Body of pancreas (tissue), 4 donors: ENCODE measurements around the gene PALLD. TPM values are rescaled to one million over a fixed set of nuclear protein-coding genes. Genes with fewer than 3 reads are reported as not detected.

Experiments used
- ATAC-seq: fragments of 150-250 bp; one replicate; pipeline ENCODE4 v1.9.1; 2016
- DNase-seq, 4 donors: peaks; one replicate each; pipeline ENCODE4 v3.0.0-alpha.2; 2019
- H3K27ac ChIP-seq, 4 donors: fragments of 200-600 bp; sonication (generic); 1 replicate in 3 of 4; 2 replicates in 1 of 4; pipeline versions ENCODE4 v1.5.1 to v1.6.1; 2016 to 2019; ENCODE audit warnings: mild to moderate bottlenecking in 1 of 4, mixed read lengths in 1 of 4, moderate library complexity in 1 of 4
- H3K27me3 ChIP-seq, 2 donors: fragments of 200-600 bp; sonication (generic); one replicate each; pipeline ENCODE4 v1.6.0; 2016; ENCODE audit warnings: mild to moderate bottlenecking in 1 of 2
- H3K36me3 ChIP-seq, 2 donors: fragments of 200-600 bp; sonication (generic); replicated peaks in 1 of 2; 2 replicates each; pipeline ENCODE4 v1.5.1; 2016; ENCODE audit warnings: low read depth in 2 of 2; ENCODE audit not compliant: insufficient read depth in 1 of 2
- H3K4me1 ChIP-seq: fragments of 200-600 bp; sonication (generic); one replicate; pipeline ENCODE4 v1.6.0; 2016
- H3K4me3 ChIP-seq, 2 donors: fragments of 200-600 bp; sonication (generic); 1 replicate in 1 of 2; 2 replicates in 1 of 2; pipeline ENCODE4 v1.5.1; 2016 to 2019
- H3K9me3 ChIP-seq, 3 donors: fragments of 200-600 bp; sonication (generic); 1 replicate in 2 of 3; 2 replicates in 1 of 3; pipeline ENCODE4 v1.5.1; 2016
- POLR2A ChIP-seq, 3 donors: fragments of 450-650 bp; IDR thresholded peaks; one replicate each; pipeline ENCODE4 v1.6.1; 2016; ENCODE audit warnings: antibody characterized with exemption in 3 of 3, mild to moderate bottlenecking in 2 of 3
- WGBS, 2 donors: methylation state at CpG; one replicate each; pipeline ENCODE4 v1.1.5; 2017; 5-methylcytosine and 5-hydroxymethylcytosine counted together
- intact Hi-C: fragments of 100-400 bp; cut with DNase I; formaldehyde crosslinking; loops from one replicate; pipeline ENCODE4 v1.15.1; 2023
- total RNA-seq, 2 donors: library from RNA; depleted of rRNA; stranded (reverse); fragments of >200 nt; gene quantifications; one replicate each; pipeline ENCODE4 v1.1.0, GENCODE V29; 2016
- TF ChIP-seq, protein P1 (sequence below), 7 experiments: fragments of 450-650 bp in 4 of 7; fragments of 200-600 bp in 3 of 7; sonication (generic) in 3 of 7; IDR thresholded peaks; one replicate each; pipeline ENCODE4 v1.5.1; 2016 to 2019; ENCODE audit warnings: antibody characterized with exemption in 7 of 7

Gene PALLD
- total RNA-seq, 2 donors from 2014 or later = 46.8 to 52.4 TPM

DNA sequence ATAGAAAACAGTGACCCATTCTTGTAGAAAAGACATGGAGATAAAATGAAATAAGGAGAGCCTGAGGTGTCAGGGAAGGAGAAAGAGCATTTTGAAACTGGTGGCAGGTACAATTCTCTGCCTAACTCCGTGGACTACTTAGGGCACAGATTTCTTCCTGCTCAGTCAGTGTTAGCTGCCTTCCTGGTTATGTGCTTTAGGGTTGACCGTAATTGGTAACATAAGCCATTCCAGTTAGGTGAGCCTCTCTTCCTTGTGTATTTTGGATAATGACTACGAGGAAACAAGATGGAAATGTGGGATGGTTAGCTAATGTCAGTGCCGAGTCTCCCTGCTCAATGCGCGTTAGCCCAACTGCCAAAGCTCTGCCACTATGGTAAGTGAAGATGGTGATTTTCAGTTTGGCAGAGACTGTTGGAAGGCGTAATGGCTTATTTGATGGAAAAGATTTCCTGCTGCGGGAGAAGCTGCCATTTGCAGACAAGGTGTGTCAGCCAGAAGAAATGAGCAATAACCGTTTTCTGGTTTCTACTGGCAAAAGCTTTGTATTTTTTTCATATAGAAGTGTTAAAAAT is 339.1 kb downstream of the PALLD start:
- ATAC-seq (no peak), DNase-seq (no peak)
- no peak for TF ChIP-seq POLR2A (IDR thresholded peaks at IDR 0.05)
- TF ChIP-seq, protein P1, sequence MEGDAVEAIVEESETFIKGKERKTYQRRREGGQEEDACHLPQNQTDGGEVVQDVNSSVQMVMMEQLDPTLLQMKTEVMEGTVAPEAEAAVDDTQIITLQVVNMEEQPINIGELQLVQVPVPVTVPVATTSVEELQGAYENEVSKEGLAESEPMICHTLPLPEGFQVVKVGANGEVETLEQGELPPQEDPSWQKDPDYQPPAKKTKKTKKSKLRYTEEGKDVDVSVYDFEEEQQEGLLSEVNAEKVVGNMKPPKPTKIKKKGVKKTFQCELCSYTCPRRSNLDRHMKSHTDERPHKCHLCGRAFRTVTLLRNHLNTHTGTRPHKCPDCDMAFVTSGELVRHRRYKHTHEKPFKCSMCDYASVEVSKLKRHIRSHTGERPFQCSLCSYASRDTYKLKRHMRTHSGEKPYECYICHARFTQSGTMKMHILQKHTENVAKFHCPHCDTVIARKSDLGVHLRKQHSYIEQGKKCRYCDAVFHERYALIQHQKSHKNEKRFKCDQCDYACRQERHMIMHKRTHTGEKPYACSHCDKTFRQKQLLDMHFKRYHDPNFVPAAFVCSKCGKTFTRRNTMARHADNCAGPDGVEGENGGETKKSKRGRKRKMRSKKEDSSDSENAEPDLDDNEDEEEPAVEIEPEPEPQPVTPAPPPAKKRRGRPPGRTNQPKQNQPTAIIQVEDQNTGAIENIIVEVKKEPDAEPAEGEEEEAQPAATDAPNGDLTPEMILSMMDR (IDR thresholded peaks at IDR 0.05) = no peak
- no peaks in the 10 kb centered on the region for H3K9me3 ChIP-seq
- 86 to 91% methylated on average over 9 of the region's 9 CpGs for WGBS, 2 donors
- H3K27me3 ChIP-seq = peaks cover 0 to 9% of the 10 kb centered on the region in 2 donors
- no peaks in the 10 kb centered on the region for H3K36me3 ChIP-seq
- no peak overlapping the region for H3K4me3 ChIP-seq
- intact Hi-C loops = no loop called here
- H3K27ac ChIP-seq = no peak overlapping the region
- H3K4me1 ChIP-seq = peaks cover 26% of the 10 kb centered on the region

DNA sequence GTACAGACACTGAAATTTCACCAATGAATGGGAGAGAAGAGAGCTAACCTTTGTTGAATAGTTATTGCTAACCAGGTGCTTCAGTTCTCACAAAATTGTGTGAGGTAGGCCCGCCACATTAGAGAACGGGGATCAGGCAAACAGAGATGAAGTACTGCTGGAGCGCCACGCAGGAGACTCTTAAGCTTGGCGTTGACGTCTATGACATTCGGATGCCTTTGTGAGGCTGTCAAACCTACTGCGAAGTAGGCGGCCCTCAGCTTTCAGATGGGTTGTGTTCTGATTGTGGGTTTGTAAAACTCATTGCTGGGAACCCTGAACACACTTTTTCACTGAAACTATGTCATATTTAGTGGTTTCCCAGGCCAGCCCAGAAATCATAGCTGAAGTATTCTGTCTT is 339.6 kb downstream of the PALLD start:
- no peak for DNase-seq
- intact Hi-C loops = no loop called here
- no peaks in the 10 kb centered on the region for H3K36me3 ChIP-seq
- H3K4me3 ChIP-seq = no peak overlapping the region
- ATAC-seq = no peak
- no peak overlapping the region for H3K27ac ChIP-seq
- no peaks in the 10 kb centered on the region for H3K9me3 ChIP-seq
- H3K27me3 ChIP-seq = peaks cover 0 to 8% of the 10 kb centered on the region in 2 donors
- no peak for TF ChIP-seq POLR2A (IDR thresholded peaks at IDR 0.05)
- TF ChIP-seq, protein P1 (IDR thresholded peaks at IDR 0.05) = no peak
- H3K4me1 ChIP-seq = peaks cover 30% of the 10 kb centered on the region
- WGBS, 2 donors = 86 to 88% methylated on average over 9 of the region's 9 CpGs

DNA sequence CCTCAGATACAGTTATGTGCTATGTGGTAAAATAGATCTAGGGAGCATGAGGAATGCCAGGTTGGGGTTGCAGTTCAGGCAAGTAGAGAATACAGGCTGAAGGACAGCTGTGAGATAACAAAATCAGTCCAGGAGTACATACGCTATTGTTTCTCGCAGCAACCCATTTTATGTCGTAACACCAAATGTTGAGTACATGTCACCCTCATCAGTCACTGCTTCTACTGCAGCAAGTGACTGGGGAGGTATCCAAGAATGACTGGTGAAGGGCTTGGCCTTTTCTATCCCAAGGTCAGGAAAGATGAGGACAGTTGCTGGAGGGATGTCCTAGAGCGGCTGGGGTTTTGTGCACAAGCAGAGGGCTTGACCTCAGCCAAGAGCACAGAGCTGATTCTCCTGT is 341.1 kb downstream of the PALLD start:
- Histone ChIP-seq H3K27ac (no peak overlapping the region), H3K9me3 (no peaks in the 10 kb centered on the region), H3K4me3 (no peak overlapping the region), H3K4me1 (peaks cover 22% of the 10 kb centered on the region), H3K27me3 (peaks cover 0 to 2% of the 10 kb centered on the region in 2 donors), H3K36me3 (no peaks in the 10 kb centered on the region)
- no peak for ATAC-seq
- WGBS, 2 donors = 74 to 88% methylated on average over 4 of the region's 4 CpGs
- intact Hi-C loops = no loop called here
- TF ChIP-seq POLR2A (IDR thresholded peaks at IDR 0.05) = no peak
- TF ChIP-seq, protein P1 (IDR thresholded peaks at IDR 0.05) = no peak
- DNase-seq = no peak

DNA sequence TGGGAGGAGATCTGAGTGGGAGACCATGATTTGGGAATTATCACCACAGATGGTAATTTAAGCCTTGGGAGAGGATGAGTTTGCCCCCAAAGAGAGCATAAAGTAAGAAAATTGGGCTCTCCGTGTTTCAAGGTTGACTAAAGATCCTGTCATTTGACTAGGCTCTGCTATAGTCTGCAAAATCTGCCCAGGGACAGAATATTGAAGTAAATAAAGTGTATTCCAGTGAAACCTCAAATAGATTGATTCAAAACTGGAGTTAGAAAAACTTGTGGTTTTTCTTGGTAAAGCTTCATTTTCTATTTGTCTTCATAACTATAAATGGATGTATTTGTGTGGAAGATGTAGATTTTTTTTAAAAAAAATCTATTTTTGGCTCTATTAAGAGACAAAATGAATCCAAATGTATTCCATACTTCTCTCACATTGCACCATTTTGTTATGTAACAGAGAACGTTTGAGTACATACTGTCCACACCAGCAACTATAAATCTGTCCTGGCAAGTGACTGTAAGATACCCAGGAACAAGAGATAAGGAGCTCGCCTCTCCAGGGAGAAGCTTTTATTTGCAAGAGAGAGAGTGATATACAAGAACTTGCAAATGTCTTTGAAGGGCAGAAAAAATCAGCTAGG is 343.0 kb downstream of the PALLD start:
- Histone ChIP-seq H3K4me1 (peaks cover 18% of the 10 kb centered on the region), H3K9me3 (no peaks in the 10 kb centered on the region), H3K36me3 (no peaks in the 10 kb centered on the region), H3K27ac (peak overlapping the region in 1 of 4 donors; percentile 6), H3K4me3 (no peak overlapping the region), H3K27me3 (no peaks in the 10 kb centered on the region)
- WGBS, 2 donors = 26 to 36% methylated on average over 3 of the region's 3 CpGs
- intact Hi-C loops = no loop called here
- ATAC-seq (peak; percentile 58), DNase-seq (no peak)
- TF ChIP-seq, protein P1 (IDR thresholded peaks at IDR 0.05) = no peak
- TF ChIP-seq POLR2A (IDR thresholded peaks at IDR 0.05) = no peak

DNA sequence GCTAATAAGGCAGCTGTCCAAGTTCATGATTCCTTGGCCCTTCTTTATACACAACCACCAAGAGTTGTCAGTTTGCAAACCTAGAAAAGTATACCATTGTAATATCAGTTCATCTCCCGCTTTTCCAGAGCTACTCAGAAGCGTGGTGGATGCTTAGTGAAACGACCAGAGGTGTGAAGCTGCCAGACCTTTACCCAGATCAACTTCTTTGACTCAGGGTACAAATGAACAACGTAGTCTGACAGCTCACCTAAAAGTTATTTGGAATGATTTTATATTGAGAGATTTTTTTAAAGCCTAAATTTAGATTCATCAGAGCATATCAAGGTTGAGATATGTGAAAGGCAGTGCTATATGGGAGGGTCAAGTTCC is 343.5 kb downstream of the PALLD start:
- Histone ChIP-seq H3K4me3 (no peak overlapping the region), H3K36me3 (no peaks in the 10 kb centered on the region), H3K4me1 (peaks cover 18% of the 10 kb centered on the region), H3K27me3 (no peaks in the 10 kb centered on the region), H3K9me3 (no peaks in the 10 kb centered on the region), H3K27ac (no peak overlapping the region)
- TF ChIP-seq POLR2A (IDR thresholded peaks at IDR 0.05) = no peak
- TF ChIP-seq, protein P1 (IDR thresholded peaks at IDR 0.05) = no peak
- intact Hi-C loops = no loop called here
- no peak for DNase-seq
- WGBS, 2 donors = 78 to 83% methylated on average over 4 of the region's 4 CpGs
- ATAC-seq = no peak
